Measurements from ENCODE around the gene THAP8. TPM values are rescaled to one million over a fixed set of nuclear protein-coding genes. Genes with fewer than 3 reads are reported as not detected.
"Not testable (repeated sequence)": the region's sequence is repeated elsewhere in the genome, so short reads cannot be mapped to it uniquely, and the experiment has no call there.

Gene THAP8
- total RNA-seq, 2 experiments from 2014 or later, result 5.7 TPM

GRCh38 chr19:36059180-36059910, 5.3 kb upstream of the THAP8 start:
- Mint-ChIP-seq H3K4me3 (no peak overlapping the region), H3K27ac (no peak overlapping the region), H3K36me3 (ENCODE audit: low read depth) (peaks cover 41% of the 10 kb centered on the region), H3K4me1 (peaks cover 35% of the 10 kb centered on the region), H3K27me3 (no peaks in the 10 kb centered on the region), H3K9me3 (no peaks in the 10 kb centered on the region)
- ChIA-PET POLR2A (interaction anchor here (0.7 to 1.3 kb wide), 2 partner anchors 8 to 56 kb away, joined by 3 to 4 read pairs; partner anchors contain the start of gene TBCB), CTCF (interaction anchor here (0.9 to 1.1 kb wide), 2 partner anchors 56 to 180 kb away, joined by 3 read pairs; partner anchors contain the start of gene POLR2I)
- DNase-seq, result no peak

- no peak for DNase-seq
- H3K9me3 Mint-ChIP-seq, result no peaks in the 10 kb centered on the region
- no peak overlapping the region for H3K4me3 Mint-ChIP-seq
- H3K27ac Mint-ChIP-seq, result no peak overlapping the region
- H3K36me3 Mint-ChIP-seq (ENCODE audit: low read depth), result peaks cover 37% of the 10 kb centered on the region
- ChIA-PET CTCF (interaction anchor here (0.9 to 1.1 kb wide), 2 partner anchors 56 to 179 kb away, joined by 3 read pairs; partner anchors contain the start of gene POLR2I), POLR2A (interaction anchor here (0.7 to 1.3 kb wide), 2 partner anchors 9 to 57 kb away, joined by 3 to 4 read pairs; partner anchors contain the start of gene TBCB)
- peaks cover 38% of the 10 kb centered on the region for H3K4me1 Mint-ChIP-seq
- H3K27me3 Mint-ChIP-seq, result no peaks in the 10 kb centered on the region
Observed at GRCh38 chr19:36058481-36059179, 4.5 kb upstream of the THAP8 start.

- peaks cover 23% of the 10 kb centered on the region for H3K36me3 Mint-ChIP-seq (ENCODE audit: low read depth)
- DNase-seq, result peak; percentile 95
- H3K27me3 Mint-ChIP-seq, result no peaks in the 10 kb centered on the region
- peak within 1 kb of the TSS; percentile 95 for H3K27ac Mint-ChIP-seq
- ChIA-PET CTCF (interaction anchor here (0.9 to 2.4 kb wide), 11 partner anchors 25 to 173 kb away, joined by 3 to 13 read pairs (median 3); partner anchors contain the start of gene ALKBH6), POLR2A (interaction anchor here (1.1 to 3.6 kb wide), 11 partner anchors 12 to 407 kb away, joined by 3 to 20 read pairs (median 8); partner anchors contain the start of genes ALKBH6, CAPNS1, COX6B1 and POLR2I)
- H3K4me1 Mint-ChIP-seq, result peaks cover 54% of the 10 kb centered on the region
- no peaks in the 10 kb centered on the region for H3K9me3 Mint-ChIP-seq
- peak within 1 kb of the TSS; percentile 98 for H3K4me3 Mint-ChIP-seq
Observed at GRCh38 chr19:36054733-36055686, 925 bp upstream of the THAP8 start, which contains the start of gene WDR62. TSS of gene WDR62 (plus strand) at chr19:36054897. CDS start at chr19:36054972, 75 bp downstream.

- H3K27me3 Mint-ChIP-seq, result no peaks in the 10 kb centered on the region
- H3K4me3 Mint-ChIP-seq, result peak overlapping the region; percentile 17
- CTCF ChIA-PET, result no interaction called here
- no peaks in the 10 kb centered on the region for H3K9me3 Mint-ChIP-seq
- H3K36me3 Mint-ChIP-seq (ENCODE audit: low read depth), result peaks cover 5% of the 10 kb centered on the region
- DNase-seq, result no peak
- peak overlapping the region; percentile 56 for H3K27ac Mint-ChIP-seq
- H3K4me1 Mint-ChIP-seq, result peaks cover 34% of the 10 kb centered on the region
- POLR2A ChIA-PET, result no interaction called here
Observed at GRCh38 chr19:36051637-36052036, 2.4 kb downstream of the THAP8 start.

- Mint-ChIP-seq H3K27ac (peak overlapping the region; percentile 56), H3K4me3 (peak overlapping the region; percentile 17), H3K4me1 (peaks cover 30% of the 10 kb centered on the region), H3K36me3 (ENCODE audit: low read depth) (peaks cover 7% of the 10 kb centered on the region), H3K9me3 (no peaks in the 10 kb centered on the region), H3K27me3 (no peaks in the 10 kb centered on the region)
- CTCF ChIA-PET, result no interaction called here
- POLR2A ChIA-PET, result no interaction called here
- DNase-seq, result no peak
Observed at GRCh38 chr19:36051236-36051635, 2.8 kb downstream of the THAP8 start.

- ChIA-PET CTCF (interaction anchor here (0.5 to 0.6 kb wide), 2 partner anchors 35 to 356 kb away, joined by 3 to 4 read pairs; partner anchors contain the start of gene ALKBH6), POLR2A (no interaction called here)
- Mint-ChIP-seq H3K36me3 (ENCODE audit: low read depth) (peaks cover 7% of the 10 kb centered on the region), H3K27me3 (no peaks in the 10 kb centered on the region), H3K9me3 (no peaks in the 10 kb centered on the region), H3K27ac (no peak overlapping the region), H3K4me3 (no peak overlapping the region), H3K4me1 (peaks cover 19% of the 10 kb centered on the region)
- DNase-seq, result no peak
Observed at GRCh38 chr19:36049080-36049698, 4.9 kb downstream of the THAP8 start.

- no peak overlapping the region for H3K4me3 Mint-ChIP-seq
- peaks cover 13% of the 10 kb centered on the region for H3K4me1 Mint-ChIP-seq
- no peak for DNase-seq
- no peaks in the 10 kb centered on the region for H3K9me3 Mint-ChIP-seq
- CTCF ChIA-PET, result no interaction called here
- H3K27ac Mint-ChIP-seq, result no peak overlapping the region
- H3K36me3 Mint-ChIP-seq (ENCODE audit: low read depth), result peaks cover 7% of the 10 kb centered on the region
- H3K27me3 Mint-ChIP-seq, result no peaks in the 10 kb centered on the region
- POLR2A ChIA-PET, result no interaction called here
Observed at GRCh38 chr19:36047835-36048234, 6.2 kb downstream of the THAP8 start.

GRCh38 chr19:36046443-36047050, 7.5 kb downstream of the THAP8 start:
- H3K27ac Mint-ChIP-seq, result no peak overlapping the region
- DNase-seq, result no peak
- no peak overlapping the region for H3K4me3 Mint-ChIP-seq
- CTCF ChIA-PET, result no interaction called here
- no peaks in the 10 kb centered on the region for H3K9me3 Mint-ChIP-seq
- H3K36me3 Mint-ChIP-seq (ENCODE audit: low read depth), result peaks cover 7% of the 10 kb centered on the region
- H3K27me3 Mint-ChIP-seq, result no peaks in the 10 kb centered on the region
- POLR2A ChIA-PET, result no interaction called here
- peaks cover 7% of the 10 kb centered on the region for H3K4me1 Mint-ChIP-seq

GRCh38 chr19:36043952-36044351, 10.1 kb downstream of the THAP8 start:
- no peaks in the 10 kb centered on the region for H3K9me3 Mint-ChIP-seq
- peaks cover 2% of the 10 kb centered on the region for H3K4me1 Mint-ChIP-seq
- CTCF ChIA-PET, result interaction anchor here (0.6 to 1.2 kb wide), 2 partner anchors 10 to 47 kb away, joined by 3 read pairs; partner anchors contain the start of gene THAP8
- POLR2A ChIA-PET, result no interaction called here
- DNase-seq, result no peak
- H3K27ac Mint-ChIP-seq, result no peak overlapping the region
- H3K27me3 Mint-ChIP-seq, result no peaks in the 10 kb centered on the region
- H3K36me3 Mint-ChIP-seq (ENCODE audit: low read depth), result peaks cover 10% of the 10 kb centered on the region
- H3K4me3 Mint-ChIP-seq, result no peak overlapping the region

- Mint-ChIP-seq H3K36me3 (ENCODE audit: low read depth) (peaks cover 10% of the 10 kb centered on the region), H3K27ac (no peak overlapping the region), H3K4me1 (peaks cover 8% of the 10 kb centered on the region), H3K9me3 (no peaks in the 10 kb centered on the region), H3K27me3 (no peaks in the 10 kb centered on the region), H3K4me3 (no peak overlapping the region)
- ChIA-PET POLR2A (no interaction called here), CTCF (no interaction called here)
- no peak for DNase-seq
Observed at GRCh38 chr19:36041831-36042230, 12.3 kb downstream of the THAP8 start.

- CTCF ChIA-PET; DNase-seq; H3K9me3 Mint-ChIP-seq; H3K27me3 Mint-ChIP-seq; H3K27ac Mint-ChIP-seq; H3K36me3 Mint-ChIP-seq (ENCODE audit: low read depth); POLR2A ChIA-PET; H3K4me3 Mint-ChIP-seq: not testable (repeated sequence)
- peaks cover 14% of the 10 kb centered on the region for H3K4me1 Mint-ChIP-seq
Observed at GRCh38 chr19:36041092-36041491, 13.0 kb downstream of the THAP8 start.

GRCh38 chr19:36040495-36040894, 13.6 kb downstream of the THAP8 start:
- no peak overlapping the region for H3K27ac Mint-ChIP-seq
- DNase-seq, result no peak
- no peaks in the 10 kb centered on the region for H3K9me3 Mint-ChIP-seq
- H3K4me3 Mint-ChIP-seq, result no peak overlapping the region
- peaks cover 20% of the 10 kb centered on the region for H3K4me1 Mint-ChIP-seq
- POLR2A ChIA-PET, result no interaction called here
- CTCF ChIA-PET, result no interaction called here
- H3K36me3 Mint-ChIP-seq (ENCODE audit: low read depth), result peaks cover 3% of the 10 kb centered on the region
- no peaks in the 10 kb centered on the region for H3K27me3 Mint-ChIP-seq

All from activated CD4-positive, alpha-beta memory T cell treated with anti-CD3 and anti-CD28 coated beads, Interleukin-2, amount 10 ng/mL, durations not matched to agents 7 days and 5 days (primary cell).